ENCODE measurements around the gene DAZAP1.

Gene DAZAP1

GRCh38 chr19:1411255-1412191 lies 4.1 kb downstream of the DAZAP1 start:
- no peak for DNase-seq (ENCODE audit: low read depth)
- no peak overlapping the region for H3K4me3 ChIP-seq (ENCODE audit: control insufficient read depth, low read depth, low read length)

GRCh38 chr19:1412323-1412923 lies 5.0 kb downstream of the DAZAP1 start:
- TF ChIP-seq CTCF (IDR thresholded peaks at IDR 0.05; ENCODE audit: control insufficient read depth, insufficient read depth, low read depth, low read length, missing control alignments): no peak
- H3K4me3 ChIP-seq (ENCODE audit: control insufficient read depth, low read depth, low read length): no peak overlapping the region
- DNase-seq (ENCODE audit: low read depth): no peak

More at GRCh38 chr19:1411255-1412191, 4.1 kb downstream of the DAZAP1 start:
- no peak for TF ChIP-seq CTCF (IDR thresholded peaks at IDR 0.05; ENCODE audit: control insufficient read depth, insufficient read depth, low read depth, low read length, missing control alignments)

- no peak for DNase-seq (ENCODE audit: low read depth)
- TF ChIP-seq CTCF (IDR thresholded peaks at IDR 0.05; ENCODE audit: control insufficient read depth, insufficient read depth, low read depth, low read length, missing control alignments): no peak
- no peak overlapping the region for H3K4me3 ChIP-seq (ENCODE audit: control insufficient read depth, low read depth, low read length)
Measured at GRCh38 chr19:1412995-1413800, 5.8 kb downstream of the DAZAP1 start.

GRCh38 chr19:1416014-1416841 lies 8.8 kb downstream of the DAZAP1 start:
- no peak for TF ChIP-seq CTCF (IDR thresholded peaks at IDR 0.05; ENCODE audit: control insufficient read depth, insufficient read depth, low read depth, low read length, missing control alignments)
- DNase-seq (ENCODE audit: low read depth): no peak
- no peak overlapping the region for H3K4me3 ChIP-seq (ENCODE audit: control insufficient read depth, low read depth, low read length)

GRCh38 chr19:1417145-1417544 lies 9.8 kb downstream of the DAZAP1 start:
- no peak for DNase-seq (ENCODE audit: low read depth)
- TF ChIP-seq CTCF (IDR thresholded peaks at IDR 0.05; ENCODE audit: control insufficient read depth, insufficient read depth, low read depth, low read length, missing control alignments): no peak
- H3K4me3 ChIP-seq (ENCODE audit: control insufficient read depth, low read depth, low read length): no peak overlapping the region
